ENCODE measurements around the gene HIPK2. TPM values are rescaled to one million over a fixed set of nuclear protein-coding genes. Genes with fewer than 3 reads are reported as not detected.
A peak's percentile ranks its signal among the peaks of the same experiment; 100 is the strongest.
"Not testable (repeated sequence)": the region's sequence is repeated elsewhere in the genome, so short reads cannot be mapped to it uniquely, and the experiment has no call there.

HIPK2 gene
- total RNA-seq, 1 experiment from 2014 or later: 3.0 TPM

DNA sequence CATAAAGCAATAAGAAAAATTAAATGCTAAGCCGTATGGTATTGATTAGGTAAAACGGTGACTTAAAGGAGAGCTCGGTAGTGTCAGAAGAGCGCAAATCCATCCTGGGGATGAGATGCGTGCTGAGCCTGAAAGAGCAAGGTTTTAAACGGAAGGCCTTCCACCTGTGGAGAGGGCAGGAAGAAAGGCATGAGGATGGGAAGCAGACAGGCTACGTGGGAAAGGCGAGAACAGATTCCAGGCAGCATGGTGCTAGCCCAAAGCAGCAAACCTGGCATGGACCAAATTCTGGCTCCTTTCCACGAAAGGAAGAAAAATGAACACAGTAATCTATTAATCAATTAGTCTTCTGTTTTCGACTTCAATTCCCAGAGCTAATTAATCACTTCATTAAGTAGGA lies 103.5 kb downstream of the HIPK2 start:
- no peak for DNase-seq (ENCODE audit: low spot score)

DNA sequence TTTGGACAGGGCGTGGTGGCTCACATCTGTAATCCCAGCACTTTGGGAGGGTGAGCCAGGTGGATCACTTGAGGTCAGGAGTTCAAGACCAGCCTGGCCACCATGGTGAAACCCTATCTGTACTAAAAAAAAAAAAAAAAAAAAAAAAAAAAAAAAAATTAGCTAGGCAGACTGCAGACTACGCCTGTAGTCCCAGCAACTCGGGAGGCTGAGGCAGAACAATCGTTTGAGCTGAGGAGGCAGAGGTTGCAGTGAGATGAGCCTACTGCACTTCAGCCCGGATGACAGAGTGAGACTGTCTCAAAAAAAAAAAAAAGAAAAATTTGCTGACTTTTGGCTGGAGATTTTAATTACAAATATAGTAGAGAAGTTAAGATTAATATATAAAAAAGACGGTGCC lies 104.0 kb downstream of the HIPK2 start:
- DNase-seq (ENCODE audit: low spot score): no peak

- no peak for DNase-seq (ENCODE audit: low spot score)
Observed at GRCh38 chr7:139673230-139673629, 104.6 kb downstream of the HIPK2 start.

GRCh38 chr7:139671967-139672366 lies 105.8 kb downstream of the HIPK2 start:
- DNase-seq (ENCODE audit: low spot score): no peak

GRCh38 chr7:139670662-139671061 lies 107.1 kb downstream of the HIPK2 start:
- not testable (repeated sequence) for DNase-seq (ENCODE audit: low spot score)

GRCh38 chr7:139669106-139670061 lies 108.4 kb downstream of the HIPK2 start:
- DNase-seq (ENCODE audit: low spot score): no peak

- DNase-seq (ENCODE audit: low spot score): no peak
Observed at GRCh38 chr7:139667377-139667776, 110.4 kb downstream of the HIPK2 start.

GRCh38 chr7:139666501-139666900 lies 111.3 kb downstream of the HIPK2 start:
- no peak for DNase-seq (ENCODE audit: low spot score)

GRCh38 chr7:139664434-139664833 lies 113.4 kb downstream of the HIPK2 start:
- no peak for DNase-seq (ENCODE audit: low spot score)

DNA sequence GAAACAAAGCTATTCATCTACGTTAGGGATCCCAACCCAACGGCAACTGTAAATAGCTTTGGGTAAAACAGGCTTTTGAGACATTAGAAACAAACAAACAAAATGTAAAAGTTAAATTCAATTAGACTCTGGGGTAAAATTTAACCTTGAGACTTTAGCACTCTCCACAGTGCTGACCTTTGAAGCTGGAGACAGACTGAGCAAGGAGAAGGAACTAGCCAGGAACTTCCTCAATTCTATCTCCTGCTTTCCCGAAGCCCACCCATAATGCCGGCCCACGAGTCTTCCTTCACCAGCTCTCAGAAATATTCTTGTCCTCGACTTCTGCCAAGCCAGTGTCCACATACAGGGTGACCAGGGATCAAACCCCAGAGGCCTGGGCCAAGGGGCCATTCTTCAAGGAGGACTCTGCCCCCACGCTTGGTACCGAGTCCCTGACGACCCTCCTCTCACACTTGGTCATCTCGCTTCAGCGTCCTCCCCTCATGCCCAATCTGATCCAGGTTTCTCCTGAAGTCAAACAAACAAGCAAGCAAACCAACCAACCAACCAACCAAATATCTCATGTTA lies 114.1 kb downstream of the HIPK2 start:
- no peak for DNase-seq (ENCODE audit: low spot score)

- DNase-seq (ENCODE audit: low spot score): no peak
Observed at GRCh38 chr7:139661903-139662302, 115.9 kb downstream of the HIPK2 start.

DNA sequence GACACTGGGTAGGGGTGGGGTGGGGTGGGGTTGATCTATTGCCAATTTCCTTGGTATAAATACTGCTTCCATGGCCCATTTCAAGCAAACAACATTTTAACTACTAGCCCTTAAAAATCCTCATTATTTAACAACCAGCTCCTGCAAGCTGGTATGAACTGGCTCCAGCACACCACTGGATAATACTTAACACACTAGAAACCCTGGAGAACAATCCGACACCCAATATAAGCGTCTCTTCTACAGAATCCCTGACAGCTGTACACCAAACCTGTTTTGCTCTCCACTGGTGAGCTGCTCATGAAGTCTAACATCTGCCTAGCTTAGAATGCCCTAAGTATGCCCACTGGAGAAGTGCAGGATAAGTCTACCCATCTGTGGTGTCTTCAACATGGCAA lies 116.8 kb downstream of the HIPK2 start:
- DNase-seq (ENCODE audit: low spot score): no peak

DNA sequence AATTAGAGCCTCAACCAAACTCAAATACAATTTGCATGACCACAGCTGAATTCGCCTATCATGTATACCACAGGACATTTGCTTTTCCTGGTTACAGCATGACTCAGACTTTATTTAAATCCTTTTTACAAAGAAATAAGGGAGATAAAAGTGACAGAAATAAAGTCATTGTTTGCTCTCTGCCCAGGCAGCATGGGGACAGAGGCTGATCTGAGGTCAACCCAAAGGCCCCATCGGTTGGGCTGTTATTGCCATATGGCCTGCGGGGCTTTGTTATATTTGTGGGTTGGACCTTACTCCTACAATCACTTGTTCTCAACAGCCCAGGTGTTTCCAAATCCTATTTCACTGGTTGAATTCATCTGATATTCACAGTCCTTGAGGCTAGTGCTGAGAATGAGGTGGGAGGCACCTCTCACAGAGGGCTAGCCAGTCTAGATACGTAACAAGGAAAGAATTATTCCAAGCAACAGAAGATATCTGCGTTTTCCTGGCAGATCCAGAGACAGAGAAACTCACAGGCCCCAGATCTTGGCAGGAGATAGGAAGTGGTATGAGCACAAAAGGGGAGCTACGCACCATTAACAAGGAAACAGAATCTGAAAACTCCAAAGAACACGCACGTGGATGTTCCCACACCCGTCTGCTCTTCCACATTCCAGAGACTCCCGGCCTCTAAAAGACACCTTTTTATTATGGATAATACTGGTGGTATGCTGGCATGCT lies 117.3 kb downstream of the HIPK2 start:
- peak; percentile 17 for DNase-seq (ENCODE audit: low spot score)

DNA sequence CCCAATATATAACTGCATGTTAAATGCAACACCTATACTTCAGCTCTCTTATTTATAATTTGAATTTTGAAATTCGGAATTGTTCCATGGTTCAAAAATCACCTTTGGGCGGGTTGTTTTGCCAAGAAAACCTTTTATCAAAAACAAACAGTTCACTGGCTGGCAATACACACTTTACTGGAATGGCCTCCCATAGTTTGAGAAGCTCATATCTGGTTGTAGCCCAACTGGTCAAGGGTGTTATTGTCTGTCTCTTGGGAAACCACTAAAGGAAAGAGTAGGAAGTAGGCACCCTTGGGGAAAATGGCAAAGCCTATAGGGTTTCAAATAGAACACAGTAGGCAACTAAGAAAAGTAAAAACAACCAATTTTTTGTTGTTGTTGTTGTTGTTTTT lies 117.9 kb downstream of the HIPK2 start:
- DNase-seq (ENCODE audit: low spot score): no peak

DNA sequence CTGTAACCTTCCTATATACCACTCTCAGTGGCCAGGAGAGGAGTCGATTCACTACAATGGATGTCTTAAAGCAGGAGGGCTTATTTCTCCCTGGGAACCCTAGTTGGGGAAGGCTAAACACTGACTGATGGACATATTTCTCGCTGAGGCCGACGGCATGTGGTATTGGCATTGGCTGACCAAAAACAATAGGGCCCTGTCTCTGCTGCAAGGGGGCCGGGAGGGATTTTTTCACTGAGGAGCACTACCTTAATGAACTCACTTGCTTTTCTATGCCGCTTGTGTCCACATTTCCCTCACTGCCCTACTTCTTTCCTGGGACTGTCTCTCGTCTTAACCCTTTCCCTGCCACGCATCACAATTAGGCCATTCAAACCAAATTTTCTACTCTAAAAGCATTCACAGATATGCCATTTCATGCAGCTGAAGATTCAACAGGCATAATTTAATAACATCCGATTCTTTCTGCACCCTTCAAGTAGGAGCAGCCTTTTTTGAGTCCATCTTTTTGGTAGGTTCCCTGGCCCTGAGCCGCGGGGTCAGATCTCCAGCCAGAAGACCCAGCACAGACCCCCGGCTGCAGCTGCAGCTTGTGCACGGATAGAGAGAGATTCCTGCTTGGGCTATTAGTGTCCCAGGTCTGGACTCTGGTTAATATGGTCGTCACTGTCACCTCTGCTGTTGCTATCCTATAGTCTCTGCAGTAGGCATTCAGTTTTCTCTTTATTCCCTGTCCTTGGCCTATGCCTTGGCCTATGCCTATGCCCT lies 118.7 kb downstream of the HIPK2 start:
- DNase-seq (ENCODE audit: low spot score): no peak

GRCh38 chr7:139658296-139658695 lies 119.5 kb downstream of the HIPK2 start:
- no peak for DNase-seq (ENCODE audit: low spot score)

DNA sequence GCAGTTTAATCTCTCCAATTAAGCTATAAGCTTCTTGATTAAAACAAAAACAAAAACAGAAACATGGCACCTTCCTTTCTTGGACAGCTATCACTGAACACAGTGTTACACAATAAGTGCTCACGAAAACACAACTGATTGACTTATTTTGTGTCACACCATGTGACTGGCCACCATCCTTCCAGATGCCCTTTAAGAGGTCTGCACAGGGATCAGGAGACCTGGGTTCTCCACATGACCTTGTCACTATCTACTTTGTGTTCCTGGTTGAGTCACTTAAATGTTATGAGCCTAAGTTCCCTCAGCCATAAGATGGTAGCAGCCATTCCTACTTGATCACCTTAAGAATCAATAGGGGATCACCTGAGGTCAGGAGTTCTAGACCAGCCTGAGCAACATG lies 120.1 kb downstream of the HIPK2 start:
- DNase-seq (ENCODE audit: low spot score): no peak

- no peak for DNase-seq (ENCODE audit: low spot score)
Observed at GRCh38 chr7:139656387-139656786, 121.4 kb downstream of the HIPK2 start.

DNA sequence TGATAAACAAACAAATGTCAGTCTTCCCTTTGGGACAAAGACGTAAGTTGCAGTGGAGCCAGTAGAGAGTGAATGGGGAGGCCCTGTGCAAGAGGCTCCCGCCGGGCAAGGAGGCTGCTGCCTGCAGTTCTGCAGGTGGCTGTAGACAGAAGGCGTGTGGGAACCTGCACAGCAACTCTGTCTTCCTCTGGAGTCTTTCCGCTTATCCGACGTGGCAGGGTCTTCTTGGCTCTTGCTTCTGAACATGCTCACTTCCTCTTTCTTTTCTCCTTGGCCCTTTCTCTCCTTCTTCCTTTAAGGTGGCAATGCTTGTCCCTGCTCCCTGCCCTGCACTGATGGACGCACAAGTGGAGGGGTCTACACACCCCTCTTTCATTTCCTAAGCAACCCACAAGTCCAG lies 122.5 kb downstream of the HIPK2 start:
- DNase-seq (ENCODE audit: low spot score): no peak

DNA sequence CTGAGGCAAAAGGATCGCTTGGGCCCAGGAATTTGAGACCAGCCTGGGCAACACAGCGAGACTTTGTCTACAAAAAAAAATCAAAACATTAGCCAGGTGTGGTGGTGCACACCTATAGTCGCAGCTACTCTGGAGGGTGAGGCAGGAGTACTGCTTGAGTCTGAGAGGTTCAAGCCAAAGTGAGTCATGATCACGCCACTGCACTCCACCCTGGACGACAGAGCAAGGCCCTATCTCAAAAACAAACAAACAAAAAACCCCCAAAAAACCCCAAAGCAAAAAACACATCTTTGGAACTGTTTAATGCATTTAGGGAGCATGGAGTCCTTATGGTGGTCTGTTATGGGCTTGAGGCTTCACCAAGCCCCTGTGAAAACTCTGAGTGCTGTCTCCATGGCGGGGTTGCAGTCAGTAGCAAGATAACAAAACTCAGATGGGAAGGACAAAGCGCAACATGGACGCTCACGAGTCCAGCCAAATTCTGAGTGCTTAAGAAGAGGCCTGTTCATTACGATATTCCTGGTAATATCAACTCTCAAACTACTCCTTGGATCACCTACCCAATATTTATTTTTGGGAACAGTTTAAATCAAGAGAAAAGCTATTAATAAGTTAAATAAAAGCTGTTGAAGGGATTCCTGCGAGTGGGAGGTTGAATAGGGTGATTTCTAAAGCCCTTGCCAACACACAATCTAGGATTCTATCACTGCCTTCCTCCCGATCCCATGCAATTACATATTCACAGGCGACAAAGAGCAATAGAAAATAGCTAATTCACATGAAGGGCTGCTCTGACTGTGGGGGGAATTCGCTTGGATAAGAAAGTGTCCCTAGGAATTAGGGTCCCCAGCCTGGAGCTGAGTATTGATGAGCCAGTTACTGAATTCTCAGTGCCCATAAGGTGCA lies 123.3 kb downstream of the HIPK2 start:
- DNase-seq (ENCODE audit: low spot score): no peak

GRCh38 chr7:139651914-139652313 lies 125.9 kb downstream of the HIPK2 start:
- no peak for DNase-seq (ENCODE audit: low spot score)

Data from HT-29 (cell line).